SJSA1 (cell line): ENCODE results near the gene HTRA2. TPM values are rescaled to one million over a fixed set of nuclear protein-coding genes. Genes with fewer than 3 reads are reported as not detected.

Experiments used
- DNase-seq, 2 experiments: peaks; one replicate each; pipeline ENCODE4 v3.0.0-alpha.2; 2015 to 2020; ENCODE audit warnings: low spot score in 2 of 2, low read depth in 1 of 2
- H3K27ac ChIP-seq: fragments of 250-450 bp; sonication (Bioruptor Pico); 2 replicates; pipeline ENCODE4 v1.5.1; 2020; ENCODE audit warnings: mild to moderate bottlenecking, moderate library complexity
- H3K27me3 ChIP-seq: fragments of 250-450 bp; sonication (Bioruptor Pico); replicated peaks from 2 replicates; pipeline ENCODE4 v1.5.1; 2020; ENCODE audit warnings: mild to moderate bottlenecking, moderate library complexity
- H3K36me3 ChIP-seq: fragments of 250-450 bp; sonication (Bioruptor Pico); 2 replicates; pipeline ENCODE4 v1.5.1; 2020; ENCODE audit warnings: mild to moderate bottlenecking
- H3K4me1 ChIP-seq: fragments of 250-450 bp; sonication (Bioruptor Pico); replicated peaks from 2 replicates; pipeline ENCODE4 v1.6.1; 2021; ENCODE audit warnings: mild to moderate bottlenecking
- H3K4me3 ChIP-seq: fragments of 250-450 bp; sonication (Bioruptor Pico); 2 replicates; pipeline ENCODE4 v1.5.1; 2020; ENCODE audit warnings: mild to moderate bottlenecking
- H3K9me3 ChIP-seq: fragments of 250-450 bp; sonication (Bioruptor Pico); replicated peaks from 2 replicates; pipeline ENCODE4 v1.5.1; 2020; ENCODE audit warnings: mild to moderate bottlenecking
- total RNA-seq: library from RNA; depleted of rRNA; stranded (reverse); fragments of >200 nt; shearing (Covaris generic); gene quantifications from 2 replicates; pipeline ENCODE4 v1.2.3, GENCODE V29; 2014

HTRA2 gene
- total RNA-seq, 1 experiment from 2014 or later, result 28.3 TPM

- H3K27ac ChIP-seq, result no peak overlapping the region
- H3K4me3 ChIP-seq, result no peak overlapping the region
- peaks cover 12% of the 10 kb centered on the region for H3K4me1 ChIP-seq
- H3K9me3 ChIP-seq, result peaks cover 20% of the 10 kb centered on the region
- no peak for DNase-seq
- peaks cover 85% of the 10 kb centered on the region for H3K27me3 ChIP-seq
- no peaks in the 10 kb centered on the region for H3K36me3 ChIP-seq
Observed at GRCh38 chr2:74516650-74517049, 13.1 kb upstream of the HTRA2 start.

- Histone ChIP-seq H3K27ac (no peak overlapping the region), H3K27me3 (peaks cover 34% of the 10 kb centered on the region), H3K4me3 (no peak overlapping the region), H3K4me1 (no peaks in the 10 kb centered on the region), H3K36me3 (peaks cover 21% of the 10 kb centered on the region), H3K9me3 (no peaks in the 10 kb centered on the region)
- DNase-seq, result peak in 1 of 2 experiments; percentile 37
Observed at GRCh38 chr2:74522516-74522915, 7.2 kb upstream of the HTRA2 start.

GRCh38 chr2:74524005-74524404, 5.7 kb upstream of the HTRA2 start:
- H3K9me3 ChIP-seq, result no peaks in the 10 kb centered on the region
- peaks cover 6% of the 10 kb centered on the region for H3K4me1 ChIP-seq
- H3K4me3 ChIP-seq, result no peak overlapping the region
- peaks cover 21% of the 10 kb centered on the region for H3K27me3 ChIP-seq
- H3K27ac ChIP-seq, result no peak overlapping the region
- no peak for DNase-seq
- peaks cover 33% of the 10 kb centered on the region for H3K36me3 ChIP-seq

GRCh38 chr2:74524955-74525716, 4.6 kb upstream of the HTRA2 start:
- Histone ChIP-seq H3K27me3 (peaks cover 10% of the 10 kb centered on the region; the same call in 1 of the 2 replicates), H3K9me3 (no peaks in the 10 kb centered on the region), H3K4me1 (peaks cover 6% of the 10 kb centered on the region), H3K4me3 (no peak overlapping the region), H3K27ac (no peak overlapping the region), H3K36me3 (peaks cover 37% of the 10 kb centered on the region)
- DNase-seq, result no peak

GRCh38 chr2:74525717-74526648, 3.8 kb upstream of the HTRA2 start, which contains the start of gene DQX1:
Gene DQX1 (minus strand): TSS chr2:74526231. CDS start chr2:74525729, 502 bp downstream.
- H3K4me3 ChIP-seq, result no peak within 1 kb of the TSS

GRCh38 chr2:74526649-74527230, 3.0 kb upstream of the HTRA2 start:
- H3K36me3 ChIP-seq, result peaks cover 46% of the 10 kb centered on the region
- no peaks in the 10 kb centered on the region for H3K9me3 ChIP-seq
- H3K27ac ChIP-seq, result no peak overlapping the region
- H3K4me3 ChIP-seq, result no peak overlapping the region
- DNase-seq, result no peak
- H3K27me3 ChIP-seq, result 0 out of 2 replicates have a peak, but pooled peaks cover 2% of the 10 kb centered on the region
- peaks cover 13% of the 10 kb centered on the region for H3K4me1 ChIP-seq

More at GRCh38 chr2:74525717-74526648, 3.8 kb upstream of the HTRA2 start, which contains the start of gene DQX1:
- DNase-seq, result no peak
- Histone ChIP-seq H3K9me3 (no peaks in the 10 kb centered on the region), H3K27ac (no peak within 1 kb of the TSS), H3K27me3 (0 out of 2 replicates have a peak, but pooled peaks cover 4% of the 10 kb centered on the region), H3K4me1 (peaks cover 12% of the 10 kb centered on the region), H3K36me3 (peaks cover 39% of the 10 kb centered on the region)

GRCh38 chr2:74527741-74528140, 2.0 kb upstream of the HTRA2 start:
- Histone ChIP-seq H3K4me1 (peaks cover 13% of the 10 kb centered on the region), H3K27ac (no peak overlapping the region), H3K9me3 (no peaks in the 10 kb centered on the region), H3K4me3 (no peak overlapping the region), H3K27me3 (no peaks in the 10 kb centered on the region), H3K36me3 (peaks cover 54% of the 10 kb centered on the region)
- DNase-seq, result no peak

GRCh38 chr2:74528600-74529356, 955 bp upstream of the HTRA2 start:
- no peak for DNase-seq
- Histone ChIP-seq H3K27me3 (no peaks in the 10 kb centered on the region), H3K4me3 (peak overlapping the region; percentile 84), H3K36me3 (peaks cover 60% of the 10 kb centered on the region), H3K4me1 (peaks cover 13% of the 10 kb centered on the region), H3K27ac (peak overlapping the region; percentile 76), H3K9me3 (no peaks in the 10 kb centered on the region)

- DNase-seq, result peak in 1 of 2 experiments; percentile 43
- Histone ChIP-seq H3K36me3 (peaks cover 58% of the 10 kb centered on the region), H3K27me3 (no peaks in the 10 kb centered on the region), H3K4me3 (peak overlapping the region; percentile 84), H3K27ac (peak overlapping the region; percentile 14; the same call in 1 of the 2 replicates), H3K9me3 (no peaks in the 10 kb centered on the region), H3K4me1 (peaks cover 13% of the 10 kb centered on the region)
Observed at GRCh38 chr2:74530239-74531187, 780 bp downstream of the HTRA2 start.

GRCh38 chr2:74531666-74532065, 1.9 kb downstream of the HTRA2 start:
- no peak overlapping the region for H3K4me3 ChIP-seq

GRCh38 chr2:74532222-74532621, 2.5 kb downstream of the HTRA2 start:
- peaks cover 41% of the 10 kb centered on the region for H3K36me3 ChIP-seq
- DNase-seq, result no peak
- H3K4me3 ChIP-seq, result no peak overlapping the region
- no peaks in the 10 kb centered on the region for H3K9me3 ChIP-seq
- H3K4me1 ChIP-seq, result peaks cover 13% of the 10 kb centered on the region
- H3K27me3 ChIP-seq, result no peaks in the 10 kb centered on the region
- no peak overlapping the region for H3K27ac ChIP-seq

More at GRCh38 chr2:74531666-74532065, 1.9 kb downstream of the HTRA2 start:
- DNase-seq, result no peak
- peaks cover 46% of the 10 kb centered on the region for H3K36me3 ChIP-seq
- no peaks in the 10 kb centered on the region for H3K27me3 ChIP-seq
- H3K4me1 ChIP-seq, result peaks cover 13% of the 10 kb centered on the region
- no peaks in the 10 kb centered on the region for H3K9me3 ChIP-seq
- H3K27ac ChIP-seq, result no peak overlapping the region

GRCh38 chr2:74533464-74533863, 3.7 kb downstream of the HTRA2 start:
- no peaks in the 10 kb centered on the region for H3K27me3 ChIP-seq
- H3K27ac ChIP-seq, result no peak overlapping the region
- peaks cover 29% of the 10 kb centered on the region for H3K36me3 ChIP-seq
- no peak overlapping the region for H3K4me3 ChIP-seq
- DNase-seq, result no peak
- H3K4me1 ChIP-seq, result peaks cover 9% of the 10 kb centered on the region
- no peaks in the 10 kb centered on the region for H3K9me3 ChIP-seq
